SK-N-SH (cell line): ENCODE measurements around the gene LHX5. TPM values are rescaled to one million over a fixed set of nuclear protein-coding genes. Genes with fewer than 3 reads are reported as not detected.

Experiments used
- CTCF ChIA-PET: fragments of 300-600, 350-600 bp; formaldehyde crosslinking; extraction: SDS; loops from one replicate; lab custom pipeline; 2021; lab: Yijun Ruan, JAX
- POLR2A ChIA-PET: fragments of 350-600 bp; sonication (Branson Sonifier 250); formaldehyde crosslinking; extraction: SDS; loops from one replicate; lab custom pipeline; 2020; ENCODE audit warnings: antibody characterized with exemption, inconsistent platforms; lab: Yijun Ruan, JAX
- DNase-seq: peaks from one replicate; pipeline ENCODE4 v3.0.0; 2012
- H2AFZ ChIP-seq: fragments of 200-600 bp; sonication (generic); 2 replicates; pipeline ENCODE4 v1.8.1; 2016; ENCODE audit warnings: antibody characterized with exemption, mild to moderate bottlenecking, low read depth
- H3F3A ChIP-seq: fragments of 200-600 bp; sonication (generic); replicated peaks from 2 replicates; pipeline ENCODE3; 2016; ENCODE audit warnings: antibody characterized with exemption, mild to moderate bottlenecking; ENCODE audit not compliant: insufficient read depth
- H3K27ac ChIP-seq, 2 experiments: fragments of 200-500 bp in 1 of 2; fragments of 200-600 bp in 1 of 2; sonication (Bioruptor generic) in 1 of 2; sonication (generic), shearing (Covaris generic) in 1 of 2; 2 replicates each; pipeline versions ENCODE4 v1.5.1 to v1.6.1; 2014 to 2016; ENCODE audit warnings: low read depth in 2 of 2, inconsistent platforms in 1 of 2, low read length in 1 of 2, mild to moderate bottlenecking in 1 of 2, mixed read lengths in 1 of 2
- H3K27me3 ChIP-seq: fragments of 200-600 bp; sonication (generic), shearing (Covaris generic); 2 replicates; pipeline ENCODE4 v1.6.1; 2016; ENCODE audit warnings: mixed run types; ENCODE audit not compliant: insufficient read depth
- H3K36me3 ChIP-seq, 2 experiments: fragments of 200-500 bp in 1 of 2; fragments of 200-600 bp in 1 of 2; sonication (Bioruptor generic) in 1 of 2; sonication (generic) in 1 of 2; replicated peaks in 1 of 2; 2 replicates each; pipeline versions ENCODE3 to v1.5.1; 2014 to 2016; ENCODE audit warnings: low read length in 1 of 2, mild to moderate bottlenecking in 1 of 2; ENCODE audit not compliant: insufficient read depth in 2 of 2, control insufficient read depth in 1 of 2
- H3K4me1 ChIP-seq, 2 experiments: fragments of 200-500 bp in 1 of 2; fragments of 200-600 bp in 1 of 2; sonication (Bioruptor generic) in 1 of 2; sonication (generic), shearing (Covaris generic) in 1 of 2; 2 replicates each; pipeline versions ENCODE4 v1.5.1 to v1.6.1; 2014 to 2016; ENCODE audit warnings: low read depth in 1 of 2, low read length in 1 of 2, mixed run types in 1 of 2; ENCODE audit not compliant: insufficient read depth in 2 of 2, control insufficient read depth in 1 of 2
- H3K4me2 ChIP-seq: fragments of 200-600 bp; sonication (generic), shearing (Covaris generic); 2 replicates; pipeline ENCODE4 v1.6.1; 2017; ENCODE audit warnings: mixed run types
- H3K4me3 ChIP-seq, 2 experiments: fragments of 200-500 bp in 1 of 2; fragments of 200-600 bp in 1 of 2; sonication (Bioruptor generic) in 1 of 2; sonication (generic), shearing (Covaris generic) in 1 of 2; 2 replicates each; pipeline versions ENCODE4 v1.5.1 to v1.8.1; 2014 to 2016; ENCODE audit warnings: low read depth in 2 of 2, inconsistent platforms in 1 of 2, low read length in 1 of 2, mild to moderate bottlenecking in 1 of 2, mixed read lengths in 1 of 2, moderate library complexity in 1 of 2
- H3K79me2 ChIP-seq: fragments of 200-600 bp; sonication (generic); 2 replicates; pipeline ENCODE4 v1.8.1; 2017; ENCODE audit warnings: mild to moderate bottlenecking; ENCODE audit not compliant: insufficient read depth
- H3K9ac ChIP-seq: fragments of 200-600 bp; sonication (generic); 2 replicates; pipeline ENCODE4 v1.6.1; 2017; ENCODE audit warnings: mixed run types
- H3K9me2 ChIP-seq: fragments of 200-600 bp; sonication (generic); 2 replicates; pipeline ENCODE4 v1.6.1; 2017; ENCODE audit warnings: mixed run types
- H3K9me3 ChIP-seq: fragments of 200-600 bp; sonication (generic); 2 replicates; pipeline ENCODE4 v1.6.1; 2017; ENCODE audit warnings: mixed run types, mild to moderate bottlenecking, moderate library complexity
- H4K20me1 ChIP-seq: fragments of 200-600 bp; sonication (generic); 2 replicates; pipeline ENCODE4 v1.6.1; 2017; ENCODE audit warnings: mild to moderate bottlenecking, mixed run types; ENCODE audit not compliant: insufficient read depth
- CHD2 ChIP-seq: fragments of 150-350 bp; IDR thresholded peaks from 2 replicates; pipeline ENCODE4 v1.6.1; 2018; ENCODE audit warnings: low read length; ENCODE audit not compliant: partially characterized antibody
- CTCF ChIP-seq: fragments of 200-600 bp; sonication (generic); IDR thresholded peaks from 2 replicates; pipeline ENCODE4 v1.6.1; 2017; ENCODE audit warnings: antibody characterized with exemption, mild to moderate bottlenecking, moderate library complexity
- ELF1 ChIP-seq: IDR thresholded peaks from 2 replicates; pipeline ENCODE4 v1.4.0; 2012
- EZH2phosphoT487 ChIP-seq: fragments of 200-600 bp; sonication (generic); IDR thresholded peaks from 2 replicates; pipeline ENCODE4 v1.6.1; 2017; ENCODE audit warnings: low read depth, mixed run types, mild to moderate bottlenecking, antibody characterized with exemption, moderate library complexity, borderline replicate concordance
- FOSL2 ChIP-seq: IDR thresholded peaks from 2 replicates; pipeline ENCODE4 v1.4.0; 2012; ENCODE audit warnings: low read depth, mild to moderate bottlenecking, moderate library complexity, borderline replicate concordance
- FOXM1 ChIP-seq: IDR thresholded peaks from 2 replicates; pipeline ENCODE4 v1.4.0; 2012; ENCODE audit warnings: low read depth, mild to moderate bottlenecking
- GABPA ChIP-seq: IDR thresholded peaks from 2 replicates; pipeline ENCODE4 v1.4.0; 2012; ENCODE audit warnings: low read depth, mild to moderate bottlenecking
- GATA2 ChIP-seq: sonication (generic); formaldehyde crosslinking; IDR thresholded peaks from 2 replicates; pipeline ENCODE4 v1.5.0; 2020; ENCODE audit warnings: mild to moderate bottlenecking, missing genetic modification reagents
- JUND ChIP-seq: IDR thresholded peaks from 2 replicates; pipeline ENCODE4 v1.4.0; 2012
- MAX ChIP-seq: IDR thresholded peaks from 2 replicates; pipeline ENCODE4 v1.4.0; 2012; ENCODE audit warnings: low read depth
- MEF2A ChIP-seq: IDR thresholded peaks from 2 replicates; pipeline ENCODE4 v1.4.0; 2012; ENCODE audit warnings: low read depth, borderline replicate concordance
- MXI1 ChIP-seq: IDR thresholded peaks from 2 replicates; pipeline ENCODE4 v1.6.1; 2012; ENCODE audit warnings: mild to moderate bottlenecking, low read depth, low read length, improper control_type of control experiment
- NFIC ChIP-seq: IDR thresholded peaks from 2 replicates; pipeline ENCODE4 v1.4.0; 2012; ENCODE audit warnings: borderline replicate concordance
- NRF1 ChIP-seq: IDR thresholded peaks from 2 replicates; pipeline ENCODE4 v1.6.1; 2012; ENCODE audit warnings: low read depth, mild to moderate bottlenecking, low read length
- REST ChIP-seq: IDR thresholded peaks from 2 replicates; pipeline ENCODE4 v1.6.1; 2012; ENCODE audit warnings: mild to moderate bottlenecking, low read depth, low read length, moderate library complexity
- SMC3 ChIP-seq: IDR thresholded peaks from 2 replicates; pipeline ENCODE4 v1.6.1; 2012; ENCODE audit warnings: low read depth, low read length, improper control_type of control experiment
- TAF1 ChIP-seq: IDR thresholded peaks from 2 replicates; pipeline ENCODE4 v1.6.1; 2012; ENCODE audit warnings: low read depth, mild to moderate bottlenecking, low read length, moderate library complexity, borderline replicate concordance
- TEAD4 ChIP-seq: IDR thresholded peaks from 2 replicates; pipeline ENCODE4 v1.4.0; 2012; ENCODE audit warnings: mild to moderate bottlenecking, borderline replicate concordance; ENCODE audit not compliant: insufficient read depth
- USF1 ChIP-seq: IDR thresholded peaks from 2 replicates; pipeline ENCODE4 v1.4.0; 2012; ENCODE audit warnings: low read depth, borderline replicate concordance
- WGBS: methylation state at CpG from one replicate; pipeline ENCODE4 v1.1.6; 2017; ENCODE audit warnings: low lambda C conversion rate; 5-methylcytosine and 5-hydroxymethylcytosine counted together
- polyA plus RNA-seq, 3 experiments: library from polyadenylated mRNA; depleted of rRNA; stranded (reverse); fragments of >200 nt; gene quantifications; 2 replicates each; pipeline ENCODE4 v1.2.3, GENCODE V29; 2012

Gene LHX5
- polyA plus RNA-seq, 1 of the 3 experiments (the other 2 are of a cell fraction): not detected

GRCh38 chr12:113473400-113473799 lies 1.7 kb upstream of the LHX5 start:
- WGBS: 17% methylated on average over 6 of the region's 6 CpGs
- Histone ChIP-seq H3K4me3 (no peak overlapping the region), H3K4me1 (no peaks in the 10 kb centered on the region), H3K9me3 (no peaks in the 10 kb centered on the region), H3K27me3 (peaks cover 92% of the 10 kb centered on the region), H2AFZ (no peak overlapping the region), H3K4me2 (peak overlapping the region; percentile 2; the same call in 1 of the 2 replicates), H3K9me2 (no peaks in the 10 kb centered on the region), H3K9ac (no peak overlapping the region), H3K79me2 (no peaks in the 10 kb centered on the region), H4K20me1 (peaks cover 3% of the 10 kb centered on the region; the same call in 1 of the 2 replicates), H3K36me3 (no peaks in the 10 kb centered on the region), H3F3A (no peaks in the 10 kb centered on the region), H3K27ac (no peak overlapping the region)
- DNase-seq: no peak
- no peak for TF ChIP-seq CTCF
- TF ChIP-seq CHD2: no peak
- no peak for TF ChIP-seq GATA2 (CRISPR knock-in tag)
- no peak for TF ChIP-seq TAF1
- no peak for TF ChIP-seq GABPA
- TF ChIP-seq NRF1: no peak
- TF ChIP-seq MAX: no peak
- POLR2A ChIA-PET: no interaction called here
- CTCF ChIA-PET: interaction anchor here (0.8 to 4.4 kb wide), 3 partner anchors 11 to 439 kb away, joined by 3 to 32 read pairs (median 4); no protein-coding TSS in a partner anchor

- H3K27me3 ChIP-seq: peaks cover 92% of the 10 kb centered on the region
- no peaks in the 10 kb centered on the region for H3K79me2 ChIP-seq
- H3F3A ChIP-seq: no peaks in the 10 kb centered on the region
- no peak overlapping the region for H3K4me3 ChIP-seq
- H3K9ac ChIP-seq: no peak overlapping the region
- no peaks in the 10 kb centered on the region for H3K9me2 ChIP-seq
- ChIA-PET CTCF (interaction anchor here (0.8 to 4.4 kb wide), 4 partner anchors 10 to 440 kb away, joined by 3 to 32 read pairs (median 4); no protein-coding TSS in a partner anchor), POLR2A (no interaction called here)
- H4K20me1 ChIP-seq: peaks cover 3% of the 10 kb centered on the region; the same call in 1 of the 2 replicates
- no peaks in the 10 kb centered on the region for H3K9me3 ChIP-seq
- H3K36me3 ChIP-seq: no peaks in the 10 kb centered on the region
- no peaks in the 10 kb centered on the region for H3K4me1 ChIP-seq
- WGBS: 16% methylated on average over 25 of the region's 51 CpGs
- no peak overlapping the region for H2AFZ ChIP-seq
- H3K4me2 ChIP-seq: 0 out of 2 replicates have a peak overlapping the region, but pooled peaks have one; percentile 11
- DNase-seq: peak; percentile 27
- no peak overlapping the region for H3K27ac ChIP-seq
- TF ChIP-seq TAF1 (no peak), REST (no peak), SMC3 (no peak), MEF2A (no peak), JUND (no peak), MXI1 (no peak), USF1 (no peak), EZH2phosphoT487 (no peak), ELF1 (no peak), FOXM1 (no peak), MAX (no peak), TEAD4 (no peak), NFIC (no peak), GABPA (no peak), FOSL2 (no peak)
These were observed 785 bp upstream of the LHX5 start for GRCh38 chr12:113472191-113473121.
